Breast epithelium (tissue), 3 donors: ENCODE measurements around the gene LOXL3.

Source experiments
- CTCF ChIP-seq, 3 donors: fragments of 450-650 bp; IDR thresholded peaks; one replicate each; pipeline ENCODE4 v1.5.1; 2016 to 2017; ENCODE audit warnings: antibody characterized with exemption in 3 of 3, mild to moderate bottlenecking in 3 of 3, moderate library complexity in 3 of 3
- POLR2A ChIP-seq: fragments of 450-650 bp; IDR thresholded peaks from one replicate; pipeline ENCODE4 v1.6.1; 2016; ENCODE audit warnings: antibody characterized with exemption, mild to moderate bottlenecking, moderate library complexity

- TF ChIP-seq CTCF (IDR thresholded peaks at IDR 0.05): no peak
- no peak for TF ChIP-seq POLR2A
These were observed 54.3 kb downstream of the LOXL3 start, which contains the start of gene LBX2 for GRCh38 chr2:74499267-74499939.
